ENCODE results near the gene SUFU.

SUFU gene

GRCh38 chr10:102475451-102476040 lies 28.2 kb upstream of the SUFU start:
- H3K4me3 ChIP-seq (ENCODE audit: insufficient read depth, low read length, poor library complexity, severe bottlenecking) = no peak overlapping the region
- no peaks in the 10 kb centered on the region for H3K79me2 ChIP-seq (ENCODE audit: insufficient read depth, low read length)
- H3K36me3 ChIP-seq (ENCODE audit: low read length) = no peaks in the 10 kb centered on the region
- H3K9me2 ChIP-seq (replicated peaks; ENCODE audit: insufficient read depth, low read length) = no peaks in the 10 kb centered on the region
- no peak overlapping the region for H2AFZ ChIP-seq (ENCODE audit: low read depth, low read length, severe bottlenecking)
- H3F3A ChIP-seq (ENCODE audit: insufficient read depth) = no peaks in the 10 kb centered on the region
- no peak overlapping the region for H3K27ac ChIP-seq (ENCODE audit: low read depth, low read length)
- no peaks in the 10 kb centered on the region for H3K27me3 ChIP-seq (ENCODE audit: low read length)
- TF ChIP-seq CTCF (IDR thresholded peaks at IDR 0.05; ENCODE audit: insufficient read depth, low read length, poor library complexity, severe bottlenecking) (no peak), EZH2phosphoT487 (conservative IDR thresholded peaks at IDR 0.05; ENCODE audit: low read length) (no peak)
- H4K20me1 ChIP-seq (ENCODE audit: low read depth, low read length) = no peaks in the 10 kb centered on the region
- no peaks in the 10 kb centered on the region for H3K9me3 ChIP-seq (ENCODE audit: insufficient read depth, low read length)
- no peak overlapping the region for H3K4me2 ChIP-seq (ENCODE audit: low read depth, low read length, poor library complexity, severe bottlenecking)
- no peak overlapping the region for H3K9ac ChIP-seq (ENCODE audit: low read length)

GRCh38 chr10:102476466-102477141 lies 27.2 kb upstream of the SUFU start:
- no peak overlapping the region for H2AFZ ChIP-seq (ENCODE audit: low read depth, low read length, severe bottlenecking)
- no peak overlapping the region for H3K4me2 ChIP-seq (ENCODE audit: low read depth, low read length, poor library complexity, severe bottlenecking)
- no peaks in the 10 kb centered on the region for H3K27me3 ChIP-seq (ENCODE audit: low read length)
- TF ChIP-seq CTCF (IDR thresholded peaks at IDR 0.05; ENCODE audit: insufficient read depth, low read length, poor library complexity, severe bottlenecking) (no peak), EZH2phosphoT487 (conservative IDR thresholded peaks at IDR 0.05; ENCODE audit: low read length) (no peak)
- no peaks in the 10 kb centered on the region for H3K79me2 ChIP-seq (ENCODE audit: insufficient read depth, low read length)
- H3K9me2 ChIP-seq (replicated peaks; ENCODE audit: insufficient read depth, low read length) = no peaks in the 10 kb centered on the region
- H4K20me1 ChIP-seq (ENCODE audit: low read depth, low read length) = no peaks in the 10 kb centered on the region
- H3K27ac ChIP-seq (ENCODE audit: low read depth, low read length) = no peak overlapping the region
- no peak overlapping the region for H3K9ac ChIP-seq (ENCODE audit: low read length)
- no peak overlapping the region for H3K4me3 ChIP-seq (ENCODE audit: insufficient read depth, low read length, poor library complexity, severe bottlenecking)
- H3F3A ChIP-seq (ENCODE audit: insufficient read depth) = no peaks in the 10 kb centered on the region
- no peaks in the 10 kb centered on the region for H3K9me3 ChIP-seq (ENCODE audit: insufficient read depth, low read length)
- no peaks in the 10 kb centered on the region for H3K36me3 ChIP-seq (ENCODE audit: low read length)

- TF ChIP-seq CTCF (IDR thresholded peaks at IDR 0.05; ENCODE audit: insufficient read depth, low read length, poor library complexity, severe bottlenecking) (no peak), EZH2phosphoT487 (conservative IDR thresholded peaks at IDR 0.05; ENCODE audit: low read length) (no peak)
- Histone ChIP-seq H3K4me3 (ENCODE audit: insufficient read depth, low read length, poor library complexity, severe bottlenecking) (no peak overlapping the region), H3K79me2 (ENCODE audit: insufficient read depth, low read length) (no peaks in the 10 kb centered on the region), H3K9me3 (ENCODE audit: insufficient read depth, low read length) (no peaks in the 10 kb centered on the region), H4K20me1 (ENCODE audit: low read depth, low read length) (no peaks in the 10 kb centered on the region), H3K9me2 (replicated peaks; ENCODE audit: insufficient read depth, low read length) (no peaks in the 10 kb centered on the region), H3K36me3 (ENCODE audit: low read length) (no peaks in the 10 kb centered on the region), H3K4me2 (ENCODE audit: low read depth, low read length, poor library complexity, severe bottlenecking) (no peak overlapping the region), H3K27ac (ENCODE audit: low read depth, low read length) (no peak overlapping the region), H3K27me3 (ENCODE audit: low read length) (no peaks in the 10 kb centered on the region), H2AFZ (ENCODE audit: low read depth, low read length, severe bottlenecking) (no peak overlapping the region), H3F3A (ENCODE audit: insufficient read depth) (no peaks in the 10 kb centered on the region), H3K9ac (ENCODE audit: low read length) (no peak overlapping the region)
Observed at GRCh38 chr10:102479651-102480050, 24.1 kb upstream of the SUFU start.

Measured in SU-DHL-6 (cell line).